NCI-H526 treated with DMSO at 0.1 percent for 48 hours (cell line): Measurements from ENCODE around the gene TLR6.

Experiments used
- DNase-seq: peaks from one replicate; lab custom pipeline; 2025; lab: John Stamatoyannopoulos, UW

The TLR6 gene, protein sequence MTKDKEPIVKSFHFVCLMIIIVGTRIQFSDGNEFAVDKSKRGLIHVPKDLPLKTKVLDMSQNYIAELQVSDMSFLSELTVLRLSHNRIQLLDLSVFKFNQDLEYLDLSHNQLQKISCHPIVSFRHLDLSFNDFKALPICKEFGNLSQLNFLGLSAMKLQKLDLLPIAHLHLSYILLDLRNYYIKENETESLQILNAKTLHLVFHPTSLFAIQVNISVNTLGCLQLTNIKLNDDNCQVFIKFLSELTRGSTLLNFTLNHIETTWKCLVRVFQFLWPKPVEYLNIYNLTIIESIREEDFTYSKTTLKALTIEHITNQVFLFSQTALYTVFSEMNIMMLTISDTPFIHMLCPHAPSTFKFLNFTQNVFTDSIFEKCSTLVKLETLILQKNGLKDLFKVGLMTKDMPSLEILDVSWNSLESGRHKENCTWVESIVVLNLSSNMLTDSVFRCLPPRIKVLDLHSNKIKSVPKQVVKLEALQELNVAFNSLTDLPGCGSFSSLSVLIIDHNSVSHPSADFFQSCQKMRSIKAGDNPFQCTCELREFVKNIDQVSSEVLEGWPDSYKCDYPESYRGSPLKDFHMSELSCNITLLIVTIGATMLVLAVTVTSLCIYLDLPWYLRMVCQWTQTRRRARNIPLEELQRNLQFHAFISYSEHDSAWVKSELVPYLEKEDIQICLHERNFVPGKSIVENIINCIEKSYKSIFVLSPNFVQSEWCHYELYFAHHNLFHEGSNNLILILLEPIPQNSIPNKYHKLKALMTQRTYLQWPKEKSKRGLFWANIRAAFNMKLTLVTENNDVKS

DNA sequence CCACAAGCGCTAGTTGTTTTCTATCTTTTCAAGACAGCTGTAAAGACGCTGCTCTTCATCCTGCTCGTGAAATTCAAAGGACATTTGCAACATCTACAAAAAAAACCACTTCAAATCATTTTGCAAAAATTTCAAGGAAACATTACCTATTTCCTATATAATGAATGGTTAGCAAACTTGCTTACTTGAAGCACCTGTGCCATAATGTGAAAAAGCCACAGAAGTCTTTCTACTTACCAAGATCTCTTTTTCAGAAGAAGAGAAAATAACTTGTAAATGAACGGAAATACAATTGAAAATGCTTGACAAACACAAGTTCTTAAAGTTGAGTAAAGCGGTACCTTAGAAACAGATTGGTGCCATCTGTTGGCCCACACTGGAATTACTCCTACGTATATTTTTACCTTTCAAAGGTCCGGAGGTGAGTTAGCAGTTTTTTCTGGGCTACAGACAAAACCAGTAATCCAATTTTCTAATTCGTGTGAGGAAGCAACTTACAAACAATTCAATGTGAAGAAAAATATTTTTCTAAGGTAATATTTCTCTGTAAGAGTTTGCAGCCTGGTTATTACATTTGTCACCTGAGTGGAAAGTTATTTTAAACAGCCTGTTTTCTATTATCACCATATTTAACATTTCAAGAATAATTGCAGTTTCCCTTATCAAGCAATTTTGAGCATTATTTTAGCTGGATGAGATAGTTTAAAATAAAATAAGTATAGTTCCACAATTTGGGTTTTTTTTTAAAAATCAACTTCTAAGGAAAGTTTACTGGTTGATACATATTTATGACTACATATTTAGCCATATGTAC lies at the start of gene TLR6:
TLR6 (minus strand) TSS at position 294 of the 814 bp plus-strand sequence. CDS start 27,344 bp downstream, outside the sequence.
- DNase-seq: peak; percentile 11

DNA sequence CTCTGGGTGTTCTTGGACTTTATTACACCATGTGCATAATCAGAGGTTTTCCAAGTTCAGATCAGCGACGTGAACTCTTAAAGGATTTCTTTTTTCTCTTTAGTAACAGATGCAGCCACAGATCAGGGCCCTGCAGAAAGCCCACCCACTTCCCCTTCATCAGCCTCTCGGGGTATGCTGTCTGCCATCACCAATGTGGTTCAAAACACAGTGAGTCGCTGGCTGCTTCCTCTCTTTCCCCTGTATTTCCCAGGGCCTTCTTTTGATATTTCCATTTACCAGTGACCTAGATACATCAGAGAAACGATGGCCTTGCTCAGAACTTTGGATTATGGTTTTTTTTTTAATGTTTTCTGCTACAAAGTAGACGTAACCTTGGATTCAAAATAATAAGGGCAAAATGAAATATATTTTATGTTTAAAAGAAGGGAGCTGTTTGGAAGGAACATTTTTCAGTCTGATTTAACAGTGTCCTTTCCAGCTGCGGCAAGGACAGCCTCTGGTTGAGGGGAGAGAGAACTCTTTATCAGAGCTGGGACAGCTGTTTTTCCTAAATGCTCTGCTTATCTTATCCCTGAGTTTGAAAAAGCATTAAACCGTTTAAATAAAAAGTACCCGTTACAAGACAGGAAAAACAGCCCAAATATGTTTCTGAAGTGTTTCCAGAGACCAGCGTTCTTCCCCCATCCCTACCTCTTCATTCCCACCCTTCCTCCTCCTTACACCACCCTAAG lies 49.2 kb upstream of the TLR6 start:
- DNase-seq: no peak

GRCh38 chr4:38904682-38905081 lies 48.1 kb upstream of the TLR6 start:
- no peak for DNase-seq

DNA sequence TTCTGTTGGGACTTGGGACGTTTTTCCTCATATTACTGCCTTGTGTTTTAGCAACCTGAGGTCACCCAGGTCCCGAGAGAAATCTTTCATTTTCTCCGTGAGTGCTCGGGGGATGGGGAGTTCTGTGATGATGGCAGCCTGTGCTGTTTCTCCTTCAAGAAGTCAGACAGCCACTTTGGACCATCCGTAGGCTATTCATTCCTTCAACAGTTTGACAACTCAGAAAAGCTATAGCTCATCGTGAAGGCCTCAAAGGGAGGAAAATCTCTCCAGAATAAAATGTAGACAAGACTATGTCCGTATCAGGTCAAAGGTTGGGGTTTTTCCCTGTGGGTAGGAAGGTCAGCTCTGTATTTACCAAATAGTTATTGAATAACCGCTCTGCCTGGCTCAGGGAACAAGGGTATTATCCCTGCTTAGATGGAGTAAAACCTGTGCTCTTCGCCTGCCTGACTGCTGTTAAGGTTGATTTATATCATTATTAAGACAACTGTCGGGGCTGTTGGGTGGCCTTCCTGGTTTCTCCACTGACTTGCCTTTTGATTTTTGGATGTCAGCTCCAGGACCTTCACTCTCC lies 47.6 kb upstream of the TLR6 start:
- no peak for DNase-seq

DNA sequence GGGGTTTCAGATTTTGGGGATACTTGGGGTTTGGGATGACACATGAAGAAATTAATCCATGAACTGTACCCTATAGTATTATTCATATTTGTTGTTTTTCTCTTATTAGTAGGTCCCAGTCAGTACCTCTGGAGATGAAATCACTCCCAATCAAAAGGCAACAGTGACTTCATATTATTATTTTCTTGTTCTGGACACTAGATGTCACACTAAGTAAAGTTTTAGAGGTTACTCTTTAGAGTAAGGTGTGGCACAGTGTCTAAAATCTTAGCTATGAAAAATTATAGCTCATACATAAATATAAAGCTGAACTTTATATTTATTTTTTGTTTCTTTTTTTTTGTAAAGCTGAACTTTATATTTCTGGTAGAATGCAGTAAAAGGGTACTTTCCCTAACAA lies 46.1 kb upstream of the TLR6 start:
- DNase-seq: peak; percentile 37

GRCh38 chr4:38902221-38902620 lies 45.6 kb upstream of the TLR6 start:
- no peak for DNase-seq

DNA sequence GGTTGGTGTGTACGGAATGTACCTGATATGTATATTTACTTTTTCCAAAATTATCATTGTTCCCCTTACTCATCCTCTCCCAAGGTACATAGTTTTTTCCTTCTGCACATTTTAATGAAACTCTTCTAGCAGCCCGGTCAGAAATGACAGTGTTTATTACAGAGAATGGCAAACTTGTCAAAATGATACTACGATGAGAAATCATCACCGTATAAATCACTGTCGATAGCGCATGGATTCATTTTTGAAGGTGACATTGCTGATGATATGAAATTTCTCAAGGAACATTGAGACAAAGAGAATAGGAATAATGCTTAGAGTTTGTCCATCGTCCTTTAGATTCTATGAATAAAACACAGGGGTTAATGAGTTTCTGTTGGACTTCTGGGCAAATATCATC lies 41.6 kb upstream of the TLR6 start:
- no peak for DNase-seq

DNA sequence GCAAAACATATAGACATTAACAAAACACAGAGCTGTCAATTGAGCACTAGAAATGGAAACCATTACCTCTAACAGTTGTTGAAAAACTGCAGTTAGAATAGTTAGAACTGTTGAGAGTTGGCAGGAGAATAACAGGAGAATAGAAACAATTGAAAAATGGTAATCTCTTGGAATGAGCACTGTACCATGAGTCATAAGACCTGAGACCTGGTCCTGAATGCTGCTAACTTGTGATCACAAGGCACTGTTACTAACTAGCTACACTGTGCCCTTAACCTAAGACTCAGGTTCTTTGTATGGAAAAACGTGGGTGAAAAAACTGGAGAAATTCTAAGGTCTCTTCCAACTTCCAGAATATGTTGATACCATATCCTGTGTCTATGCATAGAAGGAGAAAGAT lies 40.3 kb upstream of the TLR6 start:
- no peak for DNase-seq

- DNase-seq: no peak
These were observed 37.8 kb upstream of the TLR6 start for GRCh38 chr4:38894322-38894982.

- no peak for DNase-seq
These were observed 34.7 kb upstream of the TLR6 start for GRCh38 chr4:38891051-38891983.

DNA sequence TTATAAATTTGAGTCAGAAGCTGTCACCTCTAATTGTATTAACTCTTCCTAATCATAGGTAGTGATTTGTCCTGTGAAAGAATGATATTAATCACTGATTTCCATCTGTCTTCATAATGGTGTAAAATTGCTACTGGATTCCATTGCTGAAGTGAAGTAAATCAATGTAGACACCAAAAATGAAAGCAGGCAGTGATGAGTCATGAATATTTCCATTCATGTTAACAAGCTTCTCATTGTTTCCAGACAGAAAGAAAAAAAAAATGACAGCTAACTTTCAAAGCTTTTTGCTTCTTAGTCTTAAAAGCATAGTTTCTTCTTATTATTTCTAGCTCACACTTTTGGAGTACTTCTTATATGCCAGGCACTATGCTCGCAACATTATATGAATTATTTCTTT lies 32.5 kb upstream of the TLR6 start:
- no peak for DNase-seq

DNA sequence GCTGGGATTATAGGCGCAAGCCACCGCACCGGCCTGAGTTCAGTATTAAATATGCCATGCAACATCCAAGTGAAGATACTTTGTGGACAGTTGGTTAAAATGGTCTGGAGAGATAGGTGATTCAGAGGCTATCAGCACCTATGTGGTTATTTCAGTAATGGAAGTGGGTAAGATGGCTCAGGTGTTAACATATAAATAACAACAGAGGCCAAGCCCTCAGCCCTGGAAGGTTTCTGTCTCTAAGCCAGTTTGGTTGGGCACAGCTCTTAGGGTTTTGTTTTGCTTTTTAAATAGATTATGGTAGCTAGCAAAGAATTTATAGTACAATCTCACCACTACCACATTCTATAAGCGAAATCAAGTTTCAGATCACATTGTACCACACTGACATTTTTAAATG lies 27.6 kb upstream of the TLR6 start:
- no peak for DNase-seq

- no peak for DNase-seq
These were observed 20.0 kb upstream of the TLR6 start for GRCh38 chr4:38876636-38877035.

DNA sequence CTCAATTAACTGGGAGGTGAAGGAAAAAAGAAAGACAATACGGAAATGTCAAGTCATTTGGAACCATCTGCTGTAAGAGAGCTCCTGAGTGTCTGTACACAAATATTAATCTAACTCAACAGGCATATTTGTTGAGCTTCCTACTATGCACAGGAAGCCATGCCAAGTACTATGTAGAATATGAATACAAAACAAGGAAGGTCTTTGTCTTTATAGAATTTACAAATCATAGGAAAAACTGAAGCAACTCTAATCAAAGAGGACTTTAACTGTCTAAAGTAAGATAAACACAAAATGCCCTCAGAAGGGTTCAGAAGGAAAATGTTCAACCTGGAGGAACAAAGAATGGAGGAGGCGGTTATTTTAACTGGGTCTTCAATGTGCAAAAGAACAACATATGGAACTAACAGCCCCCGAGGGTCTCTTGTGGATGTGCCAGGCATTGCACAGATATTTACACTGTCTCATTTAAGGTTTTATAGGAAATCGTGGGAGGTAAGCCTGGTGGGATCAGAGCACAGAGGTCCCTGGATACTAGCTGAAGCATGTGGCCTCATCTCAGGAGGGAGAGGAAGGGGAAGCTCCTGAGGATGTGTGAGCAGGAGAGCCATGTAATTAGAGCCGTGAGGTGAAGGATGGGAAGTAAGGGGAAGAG lies 16.8 kb upstream of the TLR6 start:
- no peak for DNase-seq

DNA sequence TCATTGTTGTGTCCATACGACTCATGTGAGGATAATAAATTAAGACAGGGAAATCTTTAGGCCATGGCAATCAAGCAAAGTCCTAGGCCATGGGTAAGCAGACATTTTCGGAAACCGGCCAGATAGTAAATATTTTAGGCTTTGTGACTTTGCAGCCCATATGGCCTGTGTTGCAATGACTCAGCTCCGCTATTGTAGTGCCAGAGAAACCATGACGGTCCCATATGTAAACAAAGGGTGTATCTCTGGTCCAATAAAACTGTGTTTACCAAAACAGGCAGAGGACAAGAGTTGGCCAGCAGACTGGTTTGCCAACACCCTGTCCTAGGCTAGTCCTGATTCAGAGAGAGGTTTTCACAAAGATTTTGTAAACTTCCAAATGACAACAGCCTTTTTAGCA lies 16.0 kb upstream of the TLR6 start:
- no peak for DNase-seq

- DNase-seq: no peak
These were observed 15.0 kb upstream of the TLR6 start for GRCh38 chr4:38871593-38871992.

GRCh38 chr4:38870098-38870808 lies 13.6 kb upstream of the TLR6 start:
- no peak for DNase-seq

DNA sequence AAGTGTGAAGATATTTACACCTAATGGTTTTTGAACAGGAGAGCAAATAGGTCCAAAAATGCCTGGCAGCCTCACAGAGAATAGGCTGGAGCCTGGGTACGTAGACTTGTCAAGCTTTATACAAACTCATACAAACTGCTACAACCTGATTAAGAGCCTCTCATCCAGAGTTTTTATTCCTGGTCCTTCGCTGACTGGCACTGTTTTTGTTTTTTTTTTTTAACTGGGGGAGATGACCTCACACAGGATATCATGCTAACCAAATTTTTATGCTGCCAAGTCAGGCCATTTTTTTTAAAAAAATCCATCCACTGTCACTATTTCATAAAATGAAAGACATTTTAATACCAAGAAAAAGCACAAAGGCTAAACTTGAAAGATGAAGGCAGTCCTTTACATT lies 12.9 kb upstream of the TLR6 start:
- no peak for DNase-seq
